OCI-LY7 (cell line): ENCODE measurements around the gene DGKQ. TPM values are rescaled to one million over a fixed set of nuclear protein-coding genes. Genes with fewer than 3 reads are reported as not detected.
"Not testable (repeated sequence)": the region's sequence is repeated elsewhere in the genome, so short reads cannot be mapped to it uniquely, and the experiment has no call there.

Source experiments
- BruUV-seq: library from RNA; stranded (reverse); fragments of 400-500 nt; replicated peaks from 2 replicates; lab custom pipeline; 2021; lab: Mats Ljungman, UMichigan
- CTCF ChIA-PET: fragments of 300-600 bp; sonication (Branson Sonifier 250); formaldehyde crosslinking; loops from one replicate; lab custom pipeline; 2022; ENCODE audit warnings: antibody characterized with exemption; ENCODE audit not compliant: unreplicated experiment; lab: Charles Lee
- POLR2A ChIA-PET: fragments of 300-600 bp; sonication (Branson Sonifier 250); formaldehyde crosslinking; loops from one replicate; lab custom pipeline; 2022; ENCODE audit warnings: antibody characterized with exemption; lab: Charles Lee
- DNase-seq: peaks from one replicate; pipeline ENCODE4 v3.0.0-alpha.2; 2015; ENCODE audit warnings: low spot score
- H2AFZ ChIP-seq: fragments of 200-600 bp; sonication (generic), shearing (Covaris generic); 2 replicates; pipeline ENCODE4 v1.6.1; 2014; ENCODE audit warnings: mild to moderate bottlenecking, antibody characterized with exemption, low read length, moderate library complexity
- H3K27ac ChIP-seq: fragments of 200-600 bp; sonication (generic); 2 replicates; pipeline ENCODE4 v1.5.1; 2014; ENCODE audit warnings: mixed run types, low read depth, mild to moderate bottlenecking, moderate library complexity, low read length, inconsistent platforms; ENCODE audit not compliant: poor library complexity, severe bottlenecking
- H3K36me3 ChIP-seq: fragments of 200-600 bp; sonication (generic); 2 replicates; pipeline ENCODE4 v1.6.1; 2014; ENCODE audit warnings: mild to moderate bottlenecking, antibody characterized with exemption, low read length, moderate library complexity, mixed read lengths; ENCODE audit not compliant: insufficient read depth
- H3K4me1 ChIP-seq: fragments of 200-600 bp; sonication (generic); 2 replicates; pipeline ENCODE4 v1.5.1; 2014; ENCODE audit warnings: mild to moderate bottlenecking, low read length; ENCODE audit not compliant: insufficient read depth, poor library complexity, severe bottlenecking
- H3K4me2 ChIP-seq: fragments of 200-600 bp; sonication (generic); 2 replicates; pipeline ENCODE4 v1.6.1; 2014; ENCODE audit warnings: mild to moderate bottlenecking, low read length
- H3K4me3 ChIP-seq: fragments of 200-600 bp; sonication (generic); 2 replicates; pipeline ENCODE4 v1.5.1; 2014; ENCODE audit warnings: mild to moderate bottlenecking, low read depth, low read length; ENCODE audit not compliant: poor library complexity, severe bottlenecking
- H3K79me2 ChIP-seq: fragments of 200-600 bp; sonication (generic); 2 replicates; pipeline ENCODE4 v1.6.1; 2016; ENCODE audit warnings: low read depth, mild to moderate bottlenecking, low read length, moderate library complexity, mixed read lengths; ENCODE audit not compliant: insufficient read depth
- H3K9me2 ChIP-seq: fragments of 200-600 bp; sonication (generic); 2 replicates; pipeline ENCODE4 v1.6.1; 2016; ENCODE audit warnings: mild to moderate bottlenecking, low read length, mixed read lengths; ENCODE audit not compliant: insufficient read depth
- H3K9me3 ChIP-seq: fragments of 200-600 bp; sonication (generic); 2 replicates; pipeline ENCODE4 v1.6.1; 2014; ENCODE audit warnings: mild to moderate bottlenecking, mixed run types, low read length, mixed read lengths
- H4K20me1 ChIP-seq: fragments of 200-600 bp; sonication (generic); 2 replicates; pipeline ENCODE4 v1.6.1; 2014; ENCODE audit warnings: mild to moderate bottlenecking, antibody characterized with exemption, low read length, moderate library complexity, mixed read lengths; ENCODE audit not compliant: insufficient read depth
- EZH2phosphoT487 ChIP-seq: fragments of 200-600 bp; sonication (generic); IDR thresholded peaks from 2 replicates; pipeline ENCODE4 v1.6.1; 2018; ENCODE audit warnings: low read depth, borderline replicate concordance, mild to moderate bottlenecking, mixed run types, antibody characterized with exemption, low read length, moderate library complexity, mixed read lengths
- intact Hi-C: fragments of 100-400 bp; cut with micrococcal nuclease; formaldehyde crosslinking; loops from one replicate; pipeline ENCODE4 v1.10.0; 2022; ENCODE audit not compliant: unreplicated experiment
- total RNA-seq, 2 experiments: library from RNA; depleted of rRNA in 1 of 2; stranded (reverse); fragments of >200 nt in 1 of 2; shearing (Covaris generic) in 1 of 2; gene quantifications; 2 replicates each; pipeline ENCODE4 v1.2.3, GENCODE V29; 2014 to 2022
- TF ChIP-seq, protein P1 (sequence below): fragments of 200-600 bp; sonication (generic); conservative IDR thresholded peaks from 2 replicates; pipeline ENCODE4 v1.5.1; 2014; ENCODE audit warnings: mild to moderate bottlenecking, antibody characterized with exemption, low read length, moderate library complexity, mixed read lengths

DGKQ gene
- total RNA-seq, 2 experiments from 2014 or later, result 11.3 to 15.2 TPM

DNA sequence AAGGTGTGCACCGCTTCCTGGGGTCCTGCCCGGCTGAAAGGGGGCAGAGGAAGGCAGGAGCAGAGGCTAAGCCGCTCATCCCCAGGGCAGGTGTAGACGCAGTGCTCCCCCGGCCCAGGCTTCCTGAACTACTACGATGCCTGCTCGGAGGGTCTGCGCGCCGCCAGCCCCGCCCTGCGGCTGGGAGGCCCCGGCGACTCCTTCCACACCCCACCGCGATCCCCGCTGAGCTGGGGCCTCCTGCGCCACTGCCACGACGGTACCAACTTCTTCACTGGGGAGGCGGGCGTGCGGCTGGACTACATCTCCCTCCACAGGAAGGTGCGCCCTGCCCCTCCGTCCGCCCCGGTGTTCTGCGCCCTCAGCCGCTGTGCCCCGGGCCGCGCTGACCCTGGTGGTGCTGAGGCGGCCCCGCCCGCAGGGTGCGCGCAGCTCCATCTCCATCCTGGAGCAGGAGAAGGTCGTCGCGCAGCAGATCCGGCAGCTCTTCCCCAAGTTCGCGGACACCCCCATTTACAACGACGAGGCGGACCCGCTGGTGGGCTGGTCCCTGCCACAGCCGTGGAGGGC lies 28.3 kb upstream of the DGKQ start:
- no peak for TF ChIP-seq EZH2phosphoT487
- TF ChIP-seq, protein P1, sequence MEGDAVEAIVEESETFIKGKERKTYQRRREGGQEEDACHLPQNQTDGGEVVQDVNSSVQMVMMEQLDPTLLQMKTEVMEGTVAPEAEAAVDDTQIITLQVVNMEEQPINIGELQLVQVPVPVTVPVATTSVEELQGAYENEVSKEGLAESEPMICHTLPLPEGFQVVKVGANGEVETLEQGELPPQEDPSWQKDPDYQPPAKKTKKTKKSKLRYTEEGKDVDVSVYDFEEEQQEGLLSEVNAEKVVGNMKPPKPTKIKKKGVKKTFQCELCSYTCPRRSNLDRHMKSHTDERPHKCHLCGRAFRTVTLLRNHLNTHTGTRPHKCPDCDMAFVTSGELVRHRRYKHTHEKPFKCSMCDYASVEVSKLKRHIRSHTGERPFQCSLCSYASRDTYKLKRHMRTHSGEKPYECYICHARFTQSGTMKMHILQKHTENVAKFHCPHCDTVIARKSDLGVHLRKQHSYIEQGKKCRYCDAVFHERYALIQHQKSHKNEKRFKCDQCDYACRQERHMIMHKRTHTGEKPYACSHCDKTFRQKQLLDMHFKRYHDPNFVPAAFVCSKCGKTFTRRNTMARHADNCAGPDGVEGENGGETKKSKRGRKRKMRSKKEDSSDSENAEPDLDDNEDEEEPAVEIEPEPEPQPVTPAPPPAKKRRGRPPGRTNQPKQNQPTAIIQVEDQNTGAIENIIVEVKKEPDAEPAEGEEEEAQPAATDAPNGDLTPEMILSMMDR, result no peak
- Histone ChIP-seq H3K9me2 (no peaks in the 10 kb centered on the region), H3K79me2 (no peaks in the 10 kb centered on the region), H4K20me1 (no peaks in the 10 kb centered on the region), H3K9me3 (no peaks in the 10 kb centered on the region), H3K27ac (no peak overlapping the region), H3K4me2 (no peak overlapping the region), H3K4me1 (no peaks in the 10 kb centered on the region), H2AFZ (no peak overlapping the region), H3K36me3 (no peaks in the 10 kb centered on the region), H3K4me3 (no peak overlapping the region)
- no peak for DNase-seq
- ChIA-PET CTCF (no interaction called here), POLR2A (no interaction called here)
- no TSS peak for BruUV-seq
- intact Hi-C loops, result no loop called here

DNA sequence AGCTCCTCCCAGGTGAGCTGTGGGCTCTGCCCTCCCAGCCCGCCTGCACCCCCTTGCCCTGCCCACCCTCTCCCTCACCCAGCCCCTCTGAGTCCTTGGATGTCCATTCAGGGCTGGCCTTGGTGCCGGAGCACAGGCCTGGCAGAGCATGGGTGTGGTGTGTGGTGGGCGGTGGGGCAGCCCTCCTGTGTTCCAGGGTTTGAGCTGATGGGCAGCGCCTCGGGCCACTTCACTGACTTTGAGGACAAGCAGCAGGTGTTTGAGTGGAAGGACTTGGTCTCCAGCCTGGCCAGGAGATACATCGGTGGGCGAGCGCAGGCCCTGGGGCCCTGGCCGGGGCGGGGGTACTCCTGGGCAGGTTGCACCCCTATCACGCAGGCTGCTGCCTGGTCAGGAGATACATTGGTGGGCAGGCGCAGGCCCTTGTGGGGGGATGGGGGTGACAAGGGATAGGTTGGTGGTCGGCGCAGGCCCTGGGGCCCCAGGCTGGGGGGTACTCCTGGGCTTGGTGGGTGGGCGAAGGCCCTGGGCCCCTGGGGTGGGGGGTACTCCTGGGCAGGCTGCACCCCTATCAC lies 27.4 kb upstream of the DGKQ start:
- no peak for TF ChIP-seq EZH2phosphoT487
- TF ChIP-seq, protein P1, result no peak
- no peaks in the 10 kb centered on the region for H3K9me2 ChIP-seq
- no peaks in the 10 kb centered on the region for H3K4me1 ChIP-seq
- no peaks in the 10 kb centered on the region for H3K36me3 ChIP-seq
- intact Hi-C loops, result no loop called here
- H3K4me3 ChIP-seq, result no peak overlapping the region
- ChIA-PET POLR2A (no interaction called here), CTCF (no interaction called here)
- no peaks in the 10 kb centered on the region for H4K20me1 ChIP-seq
- DNase-seq, result no peak
- BruUV-seq, result no TSS peak
- H2AFZ ChIP-seq, result no peak overlapping the region
- no peaks in the 10 kb centered on the region for H3K9me3 ChIP-seq
- no peak overlapping the region for H3K27ac ChIP-seq
- no peak overlapping the region for H3K4me2 ChIP-seq
- H3K79me2 ChIP-seq, result no peaks in the 10 kb centered on the region

DNA sequence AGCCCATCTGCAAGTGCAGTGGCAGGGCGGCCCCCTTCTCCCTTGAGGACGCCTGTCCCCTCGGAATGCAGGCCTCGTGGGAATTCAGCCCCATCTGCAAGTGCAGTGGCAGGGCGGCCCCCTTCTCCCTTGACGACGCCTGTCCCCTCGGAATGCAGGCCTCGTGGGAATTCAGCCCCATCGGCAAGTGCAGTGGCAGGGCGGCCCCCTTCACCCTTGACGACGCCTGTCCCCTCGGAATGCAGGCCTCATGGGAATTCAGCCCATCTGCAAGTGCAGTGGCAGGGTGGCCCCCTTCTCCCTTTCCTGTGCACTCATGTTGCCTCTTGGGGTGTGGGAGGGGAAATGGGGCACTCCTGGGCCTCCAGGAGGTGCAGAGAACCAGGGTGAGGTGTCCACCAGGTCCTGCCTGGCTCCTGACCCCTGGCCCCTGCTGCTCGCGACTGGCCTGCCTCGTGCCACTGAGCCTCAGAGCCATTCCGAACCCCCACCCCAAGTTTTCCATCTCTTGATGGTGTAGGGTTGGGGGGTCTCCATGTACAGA lies 26.6 kb upstream of the DGKQ start:
- BruUV-seq, result no TSS peak
- Histone ChIP-seq H2AFZ (no peak overlapping the region), H3K27ac (no peak overlapping the region), H3K9me3 (no peaks in the 10 kb centered on the region), H3K36me3 (no peaks in the 10 kb centered on the region), H3K79me2 (no peaks in the 10 kb centered on the region), H3K4me3 (no peak overlapping the region), H3K4me2 (no peak overlapping the region), H3K4me1 (no peaks in the 10 kb centered on the region), H4K20me1 (no peaks in the 10 kb centered on the region), H3K9me2 (no peaks in the 10 kb centered on the region)
- intact Hi-C loops, result no loop called here
- no peak for DNase-seq
- CTCF ChIA-PET, result no interaction called here
- POLR2A ChIA-PET, result no interaction called here
- TF ChIP-seq, protein P1, result no peak
- TF ChIP-seq EZH2phosphoT487, result no peak

DNA sequence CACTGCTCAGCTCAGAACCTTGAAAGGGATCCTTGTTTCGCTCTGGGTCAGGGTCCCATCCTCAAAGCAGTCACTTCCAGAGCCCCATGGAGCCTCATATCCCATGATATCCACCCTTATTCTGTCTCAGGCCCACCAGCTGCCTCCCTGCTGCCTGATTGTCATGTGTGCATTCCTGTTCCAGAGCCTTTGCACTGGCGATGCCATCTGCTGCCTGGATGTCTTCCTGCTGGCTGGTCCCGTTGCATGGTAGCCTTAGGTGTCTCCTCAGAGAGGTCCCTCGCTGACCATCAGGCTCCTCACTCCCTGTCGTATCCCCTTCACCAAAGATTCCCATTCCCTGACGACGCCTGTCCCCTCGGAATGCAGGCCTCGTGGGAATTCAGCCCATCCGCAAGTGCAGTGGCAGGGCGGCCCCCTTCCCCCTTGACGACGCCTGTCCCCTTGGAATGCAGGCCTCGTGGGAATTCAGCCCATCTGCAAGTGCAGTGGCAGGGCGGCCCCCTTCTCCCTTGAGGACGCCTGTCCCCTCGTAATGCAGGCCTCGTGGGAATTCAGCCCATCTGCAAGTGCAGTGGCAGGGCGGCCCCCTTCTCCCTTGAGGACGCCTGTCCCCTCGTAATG lies 26.0 kb upstream of the DGKQ start:
- H3K4me1 ChIP-seq, H3K36me3 ChIP-seq, H3K4me2 ChIP-seq, H3K9me3 ChIP-seq, H3K4me3 ChIP-seq, H2AFZ ChIP-seq, BruUV-seq, H3K79me2 ChIP-seq, H3K9me2 ChIP-seq, POLR2A ChIA-PET, H3K27ac ChIP-seq, DNase-seq, H4K20me1 ChIP-seq, intact Hi-C loops, CTCF ChIA-PET: not testable (repeated sequence)
